ENCODE results near the gene RBM14.

DNA sequence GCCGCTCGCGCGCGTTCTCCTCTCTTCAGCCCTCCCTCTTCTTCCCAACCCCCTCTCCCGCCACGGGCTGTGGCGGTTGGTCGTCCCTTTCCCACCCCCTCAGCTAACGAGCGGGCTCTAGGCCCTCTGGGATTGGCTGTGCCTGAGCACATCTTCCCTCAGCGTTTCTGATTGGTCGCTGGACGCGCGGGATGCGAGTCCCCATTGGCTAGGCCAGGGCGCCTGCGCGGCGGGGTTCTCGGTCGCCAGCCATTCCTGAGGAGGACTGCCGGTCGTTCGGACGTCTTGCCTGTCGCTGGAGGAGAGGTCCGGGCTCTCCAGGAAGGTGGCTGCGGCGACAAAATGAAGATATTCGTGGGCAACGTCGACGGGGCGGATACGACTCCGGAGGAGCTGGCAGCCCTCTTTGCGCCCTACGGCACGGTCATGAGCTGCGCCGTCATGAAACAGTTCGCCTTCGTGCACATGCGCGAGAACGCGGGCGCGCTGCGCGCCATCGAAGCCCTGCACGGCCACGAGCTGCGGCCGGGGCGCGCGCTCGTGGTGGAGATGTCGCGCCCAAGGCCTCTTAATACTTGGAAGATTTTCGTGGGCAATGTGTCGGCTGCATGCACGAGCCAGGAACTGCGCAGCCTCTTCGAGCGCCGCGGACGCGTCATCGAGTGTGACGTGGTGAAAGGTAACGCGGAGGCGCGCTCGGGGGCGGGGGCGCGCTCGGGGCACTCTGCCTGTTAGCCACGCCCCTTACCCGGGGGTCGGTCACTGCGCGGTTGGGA is at the start of gene RBM14:
- TF ChIP-seq CTCF (IDR thresholded peaks at IDR 0.05; ENCODE audit: borderline replicate concordance, extremely low read depth, low read length, poor library complexity, severe bottlenecking) (no peak), EZH2 (IDR thresholded peaks at IDR 0.05; ENCODE audit: borderline replicate concordance, low read depth, low read length, severe bottlenecking) (no peak)

All from DND-41 (cell line).